ENCODE measurements around the gene SLC35F1. TPM values are rescaled to one million over a fixed set of nuclear protein-coding genes. Genes with fewer than 3 reads are reported as not detected.

The SLC35F1 gene
- total RNA-seq, 1 donor from 2014 or later: not detected

DNA sequence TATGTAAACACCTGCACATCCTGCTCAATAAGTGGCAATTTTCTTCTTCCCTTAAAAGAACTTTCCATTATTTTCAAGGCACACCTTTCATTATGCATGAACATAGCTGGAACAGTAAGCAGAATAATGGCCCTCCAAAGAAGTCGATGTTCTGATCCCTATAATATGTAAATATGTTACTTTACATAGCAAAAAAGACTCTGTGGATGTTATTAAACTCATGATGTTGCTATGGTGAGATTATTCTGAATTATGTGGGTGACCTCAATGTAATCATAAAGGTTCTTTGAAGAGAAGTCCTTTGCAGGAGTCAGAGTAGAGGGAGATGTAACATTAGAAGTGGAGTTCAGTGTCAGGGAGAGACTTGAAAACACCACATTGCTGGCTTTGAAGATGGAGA lies 341.1 kb downstream of the SLC35F1 start:
- H3K27me3 Mint-ChIP-seq (ENCODE audit: unreplicated experiment): peaks cover 17% of the 10 kb centered on the region
- no peak for DNase-seq (ENCODE audit: extremely low spot score, unreplicated experiment)
- H3K27ac Mint-ChIP-seq (ENCODE audit: unreplicated experiment): no peak overlapping the region
- no peaks in the 10 kb centered on the region for H3K9me3 Mint-ChIP-seq (ENCODE audit: unreplicated experiment)
- H3K4me1 Mint-ChIP-seq (ENCODE audit: unreplicated experiment): no peaks in the 10 kb centered on the region
- no peak overlapping the region for H3K4me3 Mint-ChIP-seq (ENCODE audit: unreplicated experiment)
- H3K36me3 Mint-ChIP-seq (ENCODE audit: unreplicated experiment): no peaks in the 10 kb centered on the region
- TF ChIP-seq, protein P1, sequence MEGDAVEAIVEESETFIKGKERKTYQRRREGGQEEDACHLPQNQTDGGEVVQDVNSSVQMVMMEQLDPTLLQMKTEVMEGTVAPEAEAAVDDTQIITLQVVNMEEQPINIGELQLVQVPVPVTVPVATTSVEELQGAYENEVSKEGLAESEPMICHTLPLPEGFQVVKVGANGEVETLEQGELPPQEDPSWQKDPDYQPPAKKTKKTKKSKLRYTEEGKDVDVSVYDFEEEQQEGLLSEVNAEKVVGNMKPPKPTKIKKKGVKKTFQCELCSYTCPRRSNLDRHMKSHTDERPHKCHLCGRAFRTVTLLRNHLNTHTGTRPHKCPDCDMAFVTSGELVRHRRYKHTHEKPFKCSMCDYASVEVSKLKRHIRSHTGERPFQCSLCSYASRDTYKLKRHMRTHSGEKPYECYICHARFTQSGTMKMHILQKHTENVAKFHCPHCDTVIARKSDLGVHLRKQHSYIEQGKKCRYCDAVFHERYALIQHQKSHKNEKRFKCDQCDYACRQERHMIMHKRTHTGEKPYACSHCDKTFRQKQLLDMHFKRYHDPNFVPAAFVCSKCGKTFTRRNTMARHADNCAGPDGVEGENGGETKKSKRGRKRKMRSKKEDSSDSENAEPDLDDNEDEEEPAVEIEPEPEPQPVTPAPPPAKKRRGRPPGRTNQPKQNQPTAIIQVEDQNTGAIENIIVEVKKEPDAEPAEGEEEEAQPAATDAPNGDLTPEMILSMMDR (IDR thresholded peaks at IDR 0.05): no peak

DNA sequence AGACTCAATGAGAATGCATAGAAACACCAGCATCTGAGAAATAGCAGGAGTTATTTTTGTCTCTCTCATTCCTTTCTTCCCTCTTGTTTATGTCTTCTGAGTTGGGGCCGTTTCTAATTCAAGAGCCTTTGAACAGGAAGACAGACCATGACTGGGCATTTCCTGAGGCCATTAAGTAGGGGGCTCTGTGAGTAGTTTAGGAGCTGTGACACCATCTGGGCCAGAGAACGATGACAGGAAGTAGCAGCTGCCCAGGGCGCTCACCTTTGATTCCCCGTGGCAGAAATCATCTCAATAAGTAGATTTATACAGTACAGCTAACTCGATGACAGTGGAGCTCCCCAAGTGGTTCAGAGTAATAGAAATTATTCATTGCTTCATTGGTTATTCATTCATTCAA lies 342.6 kb downstream of the SLC35F1 start:
- H3K27ac Mint-ChIP-seq (ENCODE audit: unreplicated experiment): no peak overlapping the region
- no peak overlapping the region for H3K4me3 Mint-ChIP-seq (ENCODE audit: unreplicated experiment)
- H3K9me3 Mint-ChIP-seq (ENCODE audit: unreplicated experiment): no peaks in the 10 kb centered on the region
- no peak for DNase-seq (ENCODE audit: extremely low spot score, unreplicated experiment)
- TF ChIP-seq, protein P1 (IDR thresholded peaks at IDR 0.05): no peak
- H3K27me3 Mint-ChIP-seq (ENCODE audit: unreplicated experiment): peaks cover 14% of the 10 kb centered on the region
- no peaks in the 10 kb centered on the region for H3K36me3 Mint-ChIP-seq (ENCODE audit: unreplicated experiment)
- H3K4me1 Mint-ChIP-seq (ENCODE audit: unreplicated experiment): no peaks in the 10 kb centered on the region

DNA sequence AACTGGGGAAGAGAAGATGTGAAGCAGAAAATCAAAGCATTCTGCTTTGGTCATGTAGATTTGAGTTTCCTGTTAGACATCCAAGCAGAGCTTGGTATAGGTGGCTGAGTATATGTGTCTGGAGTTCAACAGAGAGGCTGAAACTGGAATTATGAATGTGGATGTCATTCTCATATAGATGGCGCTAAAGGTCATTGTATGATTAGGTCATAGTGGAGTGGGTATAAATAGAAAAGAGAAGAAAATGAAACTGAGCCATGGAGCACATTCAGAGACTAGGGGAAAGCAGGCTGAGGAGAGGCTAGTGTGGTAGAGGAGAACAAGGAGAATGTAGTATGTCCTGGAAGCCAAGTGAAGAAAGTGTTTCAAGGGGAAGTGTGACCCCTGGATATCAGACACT lies 345.4 kb downstream of the SLC35F1 start:
- Mint-ChIP-seq H3K4me3 (ENCODE audit: unreplicated experiment) (no peak overlapping the region), H3K9me3 (ENCODE audit: unreplicated experiment) (no peaks in the 10 kb centered on the region), H3K4me1 (ENCODE audit: unreplicated experiment) (no peaks in the 10 kb centered on the region), H3K36me3 (ENCODE audit: unreplicated experiment) (no peaks in the 10 kb centered on the region), H3K27ac (ENCODE audit: unreplicated experiment) (no peak overlapping the region), H3K27me3 (ENCODE audit: unreplicated experiment) (peaks cover 17% of the 10 kb centered on the region)
- TF ChIP-seq, protein P1 (IDR thresholded peaks at IDR 0.05): no peak
- DNase-seq (ENCODE audit: extremely low spot score, unreplicated experiment): no peak

DNA sequence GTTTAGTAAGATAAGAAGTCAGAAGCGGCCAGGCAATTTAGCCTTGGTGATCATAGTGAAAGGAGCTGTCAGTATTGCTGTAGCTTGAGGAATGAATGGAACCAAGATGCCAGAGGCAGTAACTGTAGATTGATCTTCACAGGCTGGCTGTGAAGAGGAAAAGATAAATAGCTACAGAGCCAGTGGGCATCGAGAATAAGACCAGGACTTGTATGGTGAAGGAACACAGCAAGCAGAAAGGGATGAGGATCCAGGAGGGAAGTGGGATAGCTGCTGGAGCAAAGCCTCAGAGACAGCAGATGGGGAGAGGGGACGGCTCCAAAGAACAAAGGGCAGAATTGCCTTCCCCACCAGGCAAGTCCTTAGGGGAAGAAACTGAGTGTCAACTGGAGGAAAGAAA lies 346.7 kb downstream of the SLC35F1 start:
- Mint-ChIP-seq H3K4me1 (ENCODE audit: unreplicated experiment) (no peaks in the 10 kb centered on the region), H3K36me3 (ENCODE audit: unreplicated experiment) (no peaks in the 10 kb centered on the region), H3K27ac (ENCODE audit: unreplicated experiment) (no peak overlapping the region), H3K4me3 (ENCODE audit: unreplicated experiment) (no peak overlapping the region), H3K27me3 (ENCODE audit: unreplicated experiment) (peaks cover 16% of the 10 kb centered on the region), H3K9me3 (ENCODE audit: unreplicated experiment) (no peaks in the 10 kb centered on the region)
- no peak for DNase-seq (ENCODE audit: extremely low spot score, unreplicated experiment)
- TF ChIP-seq, protein P1 (IDR thresholded peaks at IDR 0.05): no peak

DNA sequence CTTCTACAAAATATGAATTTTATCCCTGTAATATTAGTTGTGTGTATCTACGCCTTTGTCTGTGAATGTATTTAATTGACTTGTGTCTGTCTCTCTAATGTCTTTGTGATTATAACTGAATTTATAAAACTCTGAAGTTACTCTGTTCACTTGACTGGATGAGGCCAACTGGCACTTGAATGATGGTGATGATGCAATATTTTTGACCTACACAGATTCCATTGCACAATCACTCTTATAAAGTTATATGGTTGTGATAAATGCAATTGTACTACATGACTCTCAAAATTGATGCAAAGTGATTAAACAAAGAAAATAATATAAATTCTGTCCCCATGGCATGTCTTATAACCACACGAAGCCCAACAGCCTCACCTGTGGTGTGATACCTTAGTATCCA lies 353.8 kb downstream of the SLC35F1 start:
- TF ChIP-seq, protein P1 (IDR thresholded peaks at IDR 0.05): no peak
- DNase-seq (ENCODE audit: extremely low spot score, unreplicated experiment): no peak
- Mint-ChIP-seq H3K4me1 (ENCODE audit: unreplicated experiment) (no peaks in the 10 kb centered on the region), H3K36me3 (ENCODE audit: unreplicated experiment) (no peaks in the 10 kb centered on the region), H3K4me3 (ENCODE audit: unreplicated experiment) (no peak overlapping the region), H3K27ac (ENCODE audit: unreplicated experiment) (no peak overlapping the region), H3K27me3 (ENCODE audit: unreplicated experiment) (peaks cover 22% of the 10 kb centered on the region), H3K9me3 (ENCODE audit: unreplicated experiment) (no peaks in the 10 kb centered on the region)
